Caco-2 (cell line): ENCODE data around the gene KDM4B. TPM values are rescaled to one million over a fixed set of nuclear protein-coding genes. Genes with fewer than 3 reads are reported as not detected.

ENCODE experiments used
- BruUV-seq: library from RNA; stranded (reverse); fragments of 400-500 nt; replicated peaks from 2 replicates; lab custom pipeline; 2021; lab: Mats Ljungman, UMichigan
- CTCF ChIA-PET: fragments of 300-600 bp; sonication (Branson Sonifier 250); formaldehyde crosslinking; loops from one replicate; lab custom pipeline; 2022; ENCODE audit warnings: antibody characterized with exemption; lab: Charles Lee
- POLR2A ChIA-PET: fragments of 300-600 bp; sonication (Branson Sonifier 250); formaldehyde crosslinking; loops from one replicate; lab custom pipeline; 2022; ENCODE audit warnings: antibody characterized with exemption; lab: Charles Lee
- DNase-seq, 2 experiments: peaks; one replicate each; pipeline versions ENCODE4 v3.0.0 to v3.0.0-alpha.2; 2020 to 2022
- H3K27me3 ChIP-seq: replicated peaks from 2 replicates; pipeline ENCODE4 v1.6.0; 2011; ENCODE audit warnings: low read length; ENCODE audit not compliant: control insufficient read depth, insufficient read depth
- H3K36me3 ChIP-seq: 2 replicates; pipeline ENCODE4 v1.5.1; 2011; ENCODE audit warnings: low read length; ENCODE audit not compliant: control insufficient read depth, insufficient read depth
- H3K4me1 ChIP-seq: fragments of 250-450 bp; sonication (Bioruptor Pico); 2 replicates; pipeline ENCODE4 v1.5.1; 2020; ENCODE audit warnings: mild to moderate bottlenecking
- H3K4me3 ChIP-seq: 2 replicates; pipeline ENCODE4 v1.5.1; 2011; ENCODE audit warnings: low read depth, mild to moderate bottlenecking, control low read depth, low read length
- H3K9me3 ChIP-seq: fragments of 250-450 bp; sonication (Bioruptor Pico); 2 replicates; pipeline ENCODE4 v1.5.1; 2020; ENCODE audit warnings: mild to moderate bottlenecking, moderate library complexity
- H3K27ac Mint-ChIP-seq: one replicate; pipeline ENCODE4 v1.8.0; 2022; ENCODE audit warnings: mixed read lengths; ENCODE audit not compliant: unreplicated experiment
- H3K27me3 Mint-ChIP-seq: one replicate; pipeline ENCODE4 v1.8.0; 2022; ENCODE audit warnings: mixed read lengths; ENCODE audit not compliant: insufficient read depth, unreplicated experiment
- H3K36me3 Mint-ChIP-seq: one replicate; pipeline ENCODE4 v1.8.0; 2022; ENCODE audit warnings: mild to moderate bottlenecking, mixed read lengths; ENCODE audit not compliant: insufficient read depth, unreplicated experiment
- H3K4me1 Mint-ChIP-seq: one replicate; pipeline ENCODE4 v1.8.0; 2022; ENCODE audit warnings: low read depth, mixed read lengths; ENCODE audit not compliant: unreplicated experiment
- H3K4me3 Mint-ChIP-seq: one replicate; pipeline ENCODE4 v1.8.0; 2022; ENCODE audit warnings: mild to moderate bottlenecking, moderate library complexity, mixed read lengths; ENCODE audit not compliant: unreplicated experiment
- H3K9me3 Mint-ChIP-seq: one replicate; pipeline ENCODE4 v1.8.0; 2022; ENCODE audit warnings: mixed read lengths; ENCODE audit not compliant: unreplicated experiment
- intact Hi-C: fragments of 100-400 bp; cut with micrococcal nuclease; formaldehyde crosslinking; loops from one replicate; pipeline ENCODE4 v1.10.0; 2022; ENCODE audit not compliant: unreplicated experiment
- total RNA-seq: library from RNA; stranded (reverse); gene quantifications from 2 replicates; pipeline ENCODE4 v1.2.3, GENCODE V29; 2022
- TF ChIP-seq, protein P1 (sequence below), 2 experiments: fragments of 200-600 bp in 1 of 2; IDR thresholded peaks; 1 replicate in 1 of 2; 2 replicates in 1 of 2; pipeline versions ENCODE4 v1.5.1 to v1.8.0; 2011 to 2022; ENCODE audit warnings: antibody characterized with exemption in 1 of 2, control low read depth in 1 of 2, inconsistent platforms in 1 of 2, low read depth in 1 of 2, low read length in 1 of 2, mild to moderate bottlenecking in 1 of 2, moderate library complexity in 1 of 2; ENCODE audit not compliant: insufficient read depth in 1 of 2, severe bottlenecking in 1 of 2, unreplicated experiment in 1 of 2

The KDM4B gene
- total RNA-seq, 1 experiment from 2014 or later, result 27.4 TPM

DNA sequence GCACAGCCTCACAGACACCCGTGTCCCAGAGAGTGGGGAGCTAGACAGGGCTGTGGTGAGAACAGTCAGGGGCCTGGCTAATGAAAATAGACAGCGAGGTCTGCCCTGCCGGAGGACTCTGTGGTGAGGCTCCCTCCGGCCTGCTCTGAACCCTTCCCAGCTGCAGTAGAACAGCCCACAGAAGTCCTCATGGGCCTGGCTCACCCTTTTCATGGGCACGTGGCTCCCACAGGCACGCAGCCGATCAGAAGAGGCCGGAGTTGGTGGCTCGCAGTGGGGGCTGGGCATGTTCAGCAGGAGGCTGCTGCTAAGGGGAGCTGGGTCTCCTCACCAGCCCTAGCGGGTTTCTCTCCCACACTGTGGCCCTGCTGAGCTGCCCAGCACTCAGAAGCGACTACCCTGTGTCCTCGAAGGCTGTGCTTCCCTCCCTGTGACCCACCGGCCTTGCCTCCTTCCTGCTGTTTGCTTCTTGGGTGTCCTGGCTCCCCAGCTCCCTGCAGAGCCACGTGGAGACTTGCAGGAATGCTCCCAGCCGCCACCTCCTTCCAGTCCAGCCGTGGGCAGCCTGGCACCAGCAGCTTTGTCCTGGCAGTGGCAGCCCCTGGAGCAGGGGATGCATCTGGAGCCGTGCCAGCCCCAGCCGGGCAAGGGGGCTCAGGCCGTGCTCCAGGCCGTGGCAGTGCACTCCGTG is 138.7 kb downstream of the KDM4B start:
- POLR2A ChIA-PET, result no interaction called here
- TF ChIP-seq, protein P1, sequence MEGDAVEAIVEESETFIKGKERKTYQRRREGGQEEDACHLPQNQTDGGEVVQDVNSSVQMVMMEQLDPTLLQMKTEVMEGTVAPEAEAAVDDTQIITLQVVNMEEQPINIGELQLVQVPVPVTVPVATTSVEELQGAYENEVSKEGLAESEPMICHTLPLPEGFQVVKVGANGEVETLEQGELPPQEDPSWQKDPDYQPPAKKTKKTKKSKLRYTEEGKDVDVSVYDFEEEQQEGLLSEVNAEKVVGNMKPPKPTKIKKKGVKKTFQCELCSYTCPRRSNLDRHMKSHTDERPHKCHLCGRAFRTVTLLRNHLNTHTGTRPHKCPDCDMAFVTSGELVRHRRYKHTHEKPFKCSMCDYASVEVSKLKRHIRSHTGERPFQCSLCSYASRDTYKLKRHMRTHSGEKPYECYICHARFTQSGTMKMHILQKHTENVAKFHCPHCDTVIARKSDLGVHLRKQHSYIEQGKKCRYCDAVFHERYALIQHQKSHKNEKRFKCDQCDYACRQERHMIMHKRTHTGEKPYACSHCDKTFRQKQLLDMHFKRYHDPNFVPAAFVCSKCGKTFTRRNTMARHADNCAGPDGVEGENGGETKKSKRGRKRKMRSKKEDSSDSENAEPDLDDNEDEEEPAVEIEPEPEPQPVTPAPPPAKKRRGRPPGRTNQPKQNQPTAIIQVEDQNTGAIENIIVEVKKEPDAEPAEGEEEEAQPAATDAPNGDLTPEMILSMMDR (IDR thresholded peaks at IDR 0.05; ENCODE audit: insufficient read depth in 1 of 2, low read depth in 1 of 2, low read length in 1 of 2, severe bottlenecking in 1 of 2, unreplicated experiment in 1 of 2), result no peak
- H3K4me1 Mint-ChIP-seq, result no peaks in the 10 kb centered on the region
- no peak for DNase-seq
- Histone ChIP-seq H3K9me3 (no peaks in the 10 kb centered on the region), H3K4me1 (peaks cover 5% of the 10 kb centered on the region; the same call in 1 of the 2 replicates), H3K36me3 (no peaks in the 10 kb centered on the region), H3K27me3 (no peaks in the 10 kb centered on the region), H3K4me3 (no peak overlapping the region)
- H3K27ac Mint-ChIP-seq, result no peak overlapping the region
- intact Hi-C loops, result no loop called here
- CTCF ChIA-PET, result no interaction called here
- no peaks in the 10 kb centered on the region for H3K27me3 Mint-ChIP-seq
- H3K4me3 Mint-ChIP-seq, result no peak overlapping the region
- H3K36me3 Mint-ChIP-seq, result peaks cover 14% of the 10 kb centered on the region
- no peaks in the 10 kb centered on the region for H3K9me3 Mint-ChIP-seq
- no TSS peak for BruUV-seq

- no TSS peak for BruUV-seq
- no peaks in the 10 kb centered on the region for H3K9me3 Mint-ChIP-seq
- CTCF ChIA-PET, result no interaction called here
- H3K4me1 Mint-ChIP-seq, result no peaks in the 10 kb centered on the region
- no peak for DNase-seq
- intact Hi-C loops, result no loop called here
- Histone ChIP-seq H3K9me3 (no peaks in the 10 kb centered on the region), H3K27me3 (no peaks in the 10 kb centered on the region), H3K36me3 (no peaks in the 10 kb centered on the region), H3K4me3 (no peak overlapping the region), H3K4me1 (peaks cover 5% of the 10 kb centered on the region; the same call in 1 of the 2 replicates)
- H3K27ac Mint-ChIP-seq, result no peak overlapping the region
- H3K36me3 Mint-ChIP-seq, result peaks cover 17% of the 10 kb centered on the region
- H3K4me3 Mint-ChIP-seq, result no peak overlapping the region
- POLR2A ChIA-PET, result no interaction called here
- no peaks in the 10 kb centered on the region for H3K27me3 Mint-ChIP-seq
- TF ChIP-seq, protein P1 (IDR thresholded peaks at IDR 0.05; ENCODE audit: insufficient read depth in 1 of 2, low read depth in 1 of 2, low read length in 1 of 2, severe bottlenecking in 1 of 2, unreplicated experiment in 1 of 2), result no peak
Observed at GRCh38 chr19:5108123-5108596, 139.2 kb downstream of the KDM4B start.

- H3K4me3 ChIP-seq, result no peak overlapping the region
- BruUV-seq, result no TSS peak
- peaks cover 17% of the 10 kb centered on the region for H3K36me3 Mint-ChIP-seq
- no peaks in the 10 kb centered on the region for H3K36me3 ChIP-seq
- TF ChIP-seq, protein P1 (IDR thresholded peaks at IDR 0.05; ENCODE audit: insufficient read depth in 1 of 2, low read depth in 1 of 2, low read length in 1 of 2, severe bottlenecking in 1 of 2, unreplicated experiment in 1 of 2), result no peak
- CTCF ChIA-PET, result no interaction called here
- H3K4me3 Mint-ChIP-seq, result no peak overlapping the region
- H3K9me3 Mint-ChIP-seq, result no peaks in the 10 kb centered on the region
- intact Hi-C loops, result no loop called here
- POLR2A ChIA-PET, result no interaction called here
- H3K4me1 Mint-ChIP-seq, result no peaks in the 10 kb centered on the region
- no peaks in the 10 kb centered on the region for H3K27me3 ChIP-seq
- peaks cover 5% of the 10 kb centered on the region; the same call in 1 of the 2 replicates for H3K4me1 ChIP-seq
- no peaks in the 10 kb centered on the region for H3K27me3 Mint-ChIP-seq
- H3K9me3 ChIP-seq, result no peaks in the 10 kb centered on the region
- no peak overlapping the region for H3K27ac Mint-ChIP-seq
- no peak for DNase-seq
Observed at GRCh38 chr19:5108866-5109265, 140.0 kb downstream of the KDM4B start.
